ENCODE measurements around the gene VOPP1.

DNA sequence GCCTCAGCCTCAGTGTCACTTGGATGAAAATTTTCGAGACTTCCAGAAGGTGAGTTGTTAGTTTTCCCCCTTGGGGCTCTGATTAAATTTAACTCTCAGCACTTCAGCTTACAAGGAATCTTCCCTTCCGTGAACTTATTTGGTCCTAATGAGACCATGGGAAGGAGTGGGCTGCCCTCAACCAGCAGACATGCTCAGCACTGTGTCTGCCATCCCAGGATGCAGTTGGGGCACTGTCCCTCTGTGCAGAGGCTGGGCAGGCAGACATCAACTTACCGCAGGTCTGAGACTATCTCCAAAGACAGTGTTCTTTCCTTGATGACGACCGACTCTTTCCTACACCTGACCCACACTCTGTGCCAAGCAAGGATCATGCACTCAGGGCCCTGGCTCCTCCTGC, 36.7 kb downstream of the VOPP1 start:
- TF ChIP-seq ZNF274 (IDR thresholded peaks at IDR 0.05; ENCODE audit: low read depth, low read length) (no peak), YY1 (IDR thresholded peaks at IDR 0.05; ENCODE audit: insufficient read depth, insufficient read length) (no peak)

Measured in NT2/D1 (cell line).